OCI-LY7 (cell line): ENCODE results near the gene VWA2. TPM values are rescaled to one million over a fixed set of nuclear protein-coding genes. Genes with fewer than 3 reads are reported as not detected.
A peak's percentile ranks its signal among the peaks of the same experiment; 100 is the strongest.

ENCODE experiments used
- BruUV-seq: library from RNA; stranded (reverse); fragments of 400-500 nt; replicated peaks from 2 replicates; lab custom pipeline; 2021; lab: Mats Ljungman, UMichigan
- CTCF ChIA-PET: fragments of 300-600 bp; sonication (Branson Sonifier 250); formaldehyde crosslinking; loops from one replicate; lab custom pipeline; 2022; ENCODE audit warnings: antibody characterized with exemption; ENCODE audit not compliant: unreplicated experiment; lab: Charles Lee
- POLR2A ChIA-PET: fragments of 300-600 bp; sonication (Branson Sonifier 250); formaldehyde crosslinking; loops from one replicate; lab custom pipeline; 2022; ENCODE audit warnings: antibody characterized with exemption; lab: Charles Lee
- DNase-seq: peaks from one replicate; pipeline ENCODE4 v3.0.0-alpha.2; 2015; ENCODE audit warnings: low spot score
- H2AFZ ChIP-seq: fragments of 200-600 bp; sonication (generic), shearing (Covaris generic); 2 replicates; pipeline ENCODE4 v1.6.1; 2014; ENCODE audit warnings: mild to moderate bottlenecking, antibody characterized with exemption, low read length, moderate library complexity
- H3K27ac ChIP-seq: fragments of 200-600 bp; sonication (generic); 2 replicates; pipeline ENCODE4 v1.5.1; 2014; ENCODE audit warnings: mixed run types, low read depth, mild to moderate bottlenecking, moderate library complexity, low read length, inconsistent platforms; ENCODE audit not compliant: poor library complexity, severe bottlenecking
- H3K36me3 ChIP-seq: fragments of 200-600 bp; sonication (generic); 2 replicates; pipeline ENCODE4 v1.6.1; 2014; ENCODE audit warnings: mild to moderate bottlenecking, antibody characterized with exemption, low read length, moderate library complexity, mixed read lengths; ENCODE audit not compliant: insufficient read depth
- H3K4me1 ChIP-seq: fragments of 200-600 bp; sonication (generic); 2 replicates; pipeline ENCODE4 v1.5.1; 2014; ENCODE audit warnings: mild to moderate bottlenecking, low read length; ENCODE audit not compliant: insufficient read depth, poor library complexity, severe bottlenecking
- H3K4me2 ChIP-seq: fragments of 200-600 bp; sonication (generic); 2 replicates; pipeline ENCODE4 v1.6.1; 2014; ENCODE audit warnings: mild to moderate bottlenecking, low read length
- H3K4me3 ChIP-seq: fragments of 200-600 bp; sonication (generic); 2 replicates; pipeline ENCODE4 v1.5.1; 2014; ENCODE audit warnings: mild to moderate bottlenecking, low read depth, low read length; ENCODE audit not compliant: poor library complexity, severe bottlenecking
- H3K79me2 ChIP-seq: fragments of 200-600 bp; sonication (generic); 2 replicates; pipeline ENCODE4 v1.6.1; 2016; ENCODE audit warnings: low read depth, mild to moderate bottlenecking, low read length, moderate library complexity, mixed read lengths; ENCODE audit not compliant: insufficient read depth
- H3K9me2 ChIP-seq: fragments of 200-600 bp; sonication (generic); 2 replicates; pipeline ENCODE4 v1.6.1; 2016; ENCODE audit warnings: mild to moderate bottlenecking, low read length, mixed read lengths; ENCODE audit not compliant: insufficient read depth
- H3K9me3 ChIP-seq: fragments of 200-600 bp; sonication (generic); 2 replicates; pipeline ENCODE4 v1.6.1; 2014; ENCODE audit warnings: mild to moderate bottlenecking, mixed run types, low read length, mixed read lengths
- H4K20me1 ChIP-seq: fragments of 200-600 bp; sonication (generic); 2 replicates; pipeline ENCODE4 v1.6.1; 2014; ENCODE audit warnings: mild to moderate bottlenecking, antibody characterized with exemption, low read length, moderate library complexity, mixed read lengths; ENCODE audit not compliant: insufficient read depth
- EZH2phosphoT487 ChIP-seq: fragments of 200-600 bp; sonication (generic); IDR thresholded peaks from 2 replicates; pipeline ENCODE4 v1.6.1; 2018; ENCODE audit warnings: low read depth, borderline replicate concordance, mild to moderate bottlenecking, mixed run types, antibody characterized with exemption, low read length, moderate library complexity, mixed read lengths
- intact Hi-C: fragments of 100-400 bp; cut with micrococcal nuclease; formaldehyde crosslinking; loops from one replicate; pipeline ENCODE4 v1.10.0; 2022; ENCODE audit not compliant: unreplicated experiment
- total RNA-seq, 2 experiments: library from RNA; depleted of rRNA in 1 of 2; stranded (reverse); fragments of >200 nt in 1 of 2; shearing (Covaris generic) in 1 of 2; gene quantifications; 2 replicates each; pipeline ENCODE4 v1.2.3, GENCODE V29; 2014 to 2022
- TF ChIP-seq, protein P1 (sequence below): fragments of 200-600 bp; sonication (generic); conservative IDR thresholded peaks from 2 replicates; pipeline ENCODE4 v1.5.1; 2014; ENCODE audit warnings: mild to moderate bottlenecking, antibody characterized with exemption, low read length, moderate library complexity, mixed read lengths

Gene VWA2
- total RNA-seq, 2 experiments from 2014 or later: not detected

DNA sequence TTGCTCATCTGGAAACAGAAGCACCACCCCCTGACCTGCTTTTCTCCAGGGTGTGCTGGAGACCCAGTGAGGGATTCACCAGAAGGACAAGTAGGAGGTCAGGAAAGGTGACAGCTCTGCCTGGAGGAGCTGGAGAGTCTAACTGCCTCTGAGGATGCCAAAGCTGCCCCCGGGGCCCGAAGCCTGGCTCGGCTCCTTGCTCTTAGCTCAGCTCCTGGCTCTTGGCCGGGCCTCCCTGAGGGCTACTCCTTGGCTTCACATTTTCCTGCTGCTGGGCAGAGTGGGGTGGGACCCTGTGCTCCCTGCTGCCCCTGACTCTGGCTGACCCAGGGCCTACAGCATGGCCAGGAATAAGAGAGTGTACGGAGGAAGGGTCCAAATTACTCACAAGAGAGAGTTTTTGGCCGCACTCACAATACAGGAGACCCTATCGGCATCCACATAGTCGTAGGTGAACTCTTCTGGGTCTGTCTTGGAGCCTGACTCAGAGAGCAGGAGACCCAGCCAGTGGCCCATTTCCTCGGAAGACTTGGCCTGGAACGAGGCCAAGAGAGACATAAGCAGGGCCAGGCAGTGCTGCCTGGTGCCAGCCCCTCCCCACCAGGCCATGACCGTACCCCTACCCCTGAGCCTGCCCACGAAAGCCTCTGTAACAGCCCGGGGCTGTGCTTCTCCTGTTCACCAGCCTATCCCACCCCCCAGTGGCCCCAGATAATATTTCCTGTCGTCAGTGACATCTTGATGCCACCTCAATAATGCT lies 63.1 kb downstream of the VWA2 start:
- Histone ChIP-seq H3K79me2 (no peaks in the 10 kb centered on the region), H3K9me2 (no peaks in the 10 kb centered on the region), H3K27ac (no peak overlapping the region), H3K4me1 (peaks cover 5% of the 10 kb centered on the region), H4K20me1 (no peaks in the 10 kb centered on the region), H3K9me3 (no peaks in the 10 kb centered on the region), H3K4me2 (no peak overlapping the region), H3K36me3 (no peaks in the 10 kb centered on the region), H3K4me3 (no peak overlapping the region), H2AFZ (no peak overlapping the region)
- TF ChIP-seq EZH2phosphoT487: no peak
- TF ChIP-seq, protein P1, sequence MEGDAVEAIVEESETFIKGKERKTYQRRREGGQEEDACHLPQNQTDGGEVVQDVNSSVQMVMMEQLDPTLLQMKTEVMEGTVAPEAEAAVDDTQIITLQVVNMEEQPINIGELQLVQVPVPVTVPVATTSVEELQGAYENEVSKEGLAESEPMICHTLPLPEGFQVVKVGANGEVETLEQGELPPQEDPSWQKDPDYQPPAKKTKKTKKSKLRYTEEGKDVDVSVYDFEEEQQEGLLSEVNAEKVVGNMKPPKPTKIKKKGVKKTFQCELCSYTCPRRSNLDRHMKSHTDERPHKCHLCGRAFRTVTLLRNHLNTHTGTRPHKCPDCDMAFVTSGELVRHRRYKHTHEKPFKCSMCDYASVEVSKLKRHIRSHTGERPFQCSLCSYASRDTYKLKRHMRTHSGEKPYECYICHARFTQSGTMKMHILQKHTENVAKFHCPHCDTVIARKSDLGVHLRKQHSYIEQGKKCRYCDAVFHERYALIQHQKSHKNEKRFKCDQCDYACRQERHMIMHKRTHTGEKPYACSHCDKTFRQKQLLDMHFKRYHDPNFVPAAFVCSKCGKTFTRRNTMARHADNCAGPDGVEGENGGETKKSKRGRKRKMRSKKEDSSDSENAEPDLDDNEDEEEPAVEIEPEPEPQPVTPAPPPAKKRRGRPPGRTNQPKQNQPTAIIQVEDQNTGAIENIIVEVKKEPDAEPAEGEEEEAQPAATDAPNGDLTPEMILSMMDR: no peak
- intact Hi-C loops: loop anchor here (5.0 to 10.0 kb wide), 3 partner anchors 90 to 823 kb away; no protein-coding TSS in a partner anchor
- POLR2A ChIA-PET: no interaction called here
- CTCF ChIA-PET: no interaction called here
- BruUV-seq: no TSS peak
- no peak for DNase-seq

DNA sequence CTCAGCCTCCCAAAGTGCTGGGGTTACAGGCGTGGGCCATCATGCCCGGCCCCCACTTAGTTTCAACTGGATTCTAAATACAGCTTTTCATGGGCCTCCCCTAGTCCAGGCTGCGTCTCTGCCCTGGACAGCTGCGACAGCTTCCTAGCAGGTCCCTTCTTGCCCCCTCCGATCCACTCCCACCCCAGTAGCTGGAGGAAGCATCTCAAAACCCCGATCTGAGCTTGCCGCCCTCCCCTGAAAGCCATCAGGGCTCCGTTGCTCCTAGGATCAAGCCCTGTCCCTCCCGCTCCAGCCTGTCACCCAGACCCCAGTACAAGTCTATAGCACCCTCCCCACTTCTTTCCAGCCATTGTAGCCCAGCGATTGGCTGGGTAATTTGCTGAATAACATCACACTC lies 64.5 kb downstream of the VWA2 start:
- CTCF ChIA-PET: interaction anchor here (0.5 to 1.8 kb wide), 9 partner anchors 13 to 576 kb away, joined by 3 to 7 read pairs (median 5); no protein-coding TSS in a partner anchor
- POLR2A ChIA-PET: interaction anchor here (0.6 to 1.4 kb wide), 8 partner anchors 11 to 391 kb away, joined by 3 to 10 read pairs (median 3); no protein-coding TSS in a partner anchor
- no peaks in the 10 kb centered on the region for H4K20me1 ChIP-seq
- BruUV-seq: no TSS peak
- H3K4me2 ChIP-seq: peak overlapping the region; percentile 98
- H3K36me3 ChIP-seq: no peaks in the 10 kb centered on the region
- TF ChIP-seq, protein P1: no peak
- TF ChIP-seq EZH2phosphoT487: no peak
- peaks cover 5% of the 10 kb centered on the region for H3K4me1 ChIP-seq
- H3K27ac ChIP-seq: no peak overlapping the region
- H3K4me3 ChIP-seq: peak overlapping the region; percentile 74
- no peaks in the 10 kb centered on the region for H3K79me2 ChIP-seq
- H2AFZ ChIP-seq: no peak overlapping the region
- no peaks in the 10 kb centered on the region for H3K9me3 ChIP-seq
- no peak for DNase-seq
- intact Hi-C loops: loop anchor here (5.0 to 10.0 kb wide), 3 partner anchors 89 to 821 kb away; no protein-coding TSS in a partner anchor
- no peaks in the 10 kb centered on the region for H3K9me2 ChIP-seq
